ENCODE results near the gene ANTXR1. TPM values are rescaled to one million over a fixed set of nuclear protein-coding genes. Genes with fewer than 3 reads are reported as not detected.

The ANTXR1 gene
- total RNA-seq, 1 donor from 2014 or later: 43.1 TPM

DNA sequence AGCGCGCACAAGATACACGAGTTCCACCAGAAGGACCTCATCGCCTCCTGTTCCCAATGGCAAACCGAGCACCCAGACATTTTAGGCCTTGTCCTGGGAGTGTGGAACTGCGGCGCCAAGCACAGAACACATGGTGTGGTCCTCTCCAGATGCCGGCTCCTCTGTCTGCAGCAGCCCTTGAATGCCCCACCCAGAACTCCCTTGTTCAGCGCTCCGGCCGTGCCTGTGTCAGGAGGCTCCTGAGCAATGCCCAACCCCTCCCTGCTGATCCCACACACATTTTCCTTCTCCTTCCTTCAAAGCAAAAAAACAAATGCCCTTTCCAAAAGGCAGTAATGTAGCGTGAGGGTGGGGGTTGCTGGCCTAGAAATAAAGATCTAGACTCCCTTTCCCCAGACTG is 284.2 kb downstream of the ANTXR1 start:
- DNase-seq (ENCODE audit: extremely low read depth, low read depth, low spot score): no peak

- DNase-seq (ENCODE audit: extremely low read depth, low read depth, low spot score): no peak
Observed at GRCh38 chr2:69298261-69298660, 285.3 kb downstream of the ANTXR1 start.

DNA sequence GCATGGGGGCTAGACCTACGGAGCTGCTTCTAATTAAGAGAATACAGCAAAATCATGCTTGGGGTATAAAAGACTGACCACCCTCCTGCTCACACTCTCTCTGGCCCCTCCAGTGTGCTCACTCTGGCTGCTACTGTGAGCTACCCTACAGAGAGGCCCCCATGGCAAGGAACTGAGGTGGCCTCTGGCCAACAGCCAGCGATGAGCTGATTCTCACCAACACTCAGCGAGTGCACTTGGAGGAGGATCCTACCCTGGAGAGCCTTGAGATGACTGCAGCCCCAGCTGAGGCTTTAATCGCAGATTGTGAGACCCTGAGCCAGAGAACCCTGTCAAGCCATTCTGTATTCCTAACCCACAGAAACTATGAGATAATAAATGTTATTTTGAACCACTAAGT is 285.9 kb downstream of the ANTXR1 start:
- DNase-seq (ENCODE audit: extremely low read depth, low read depth, low spot score): no peak

Other genes with a start within 250 kb of the ANTXR1 start
- not detected in 2 replicates for gene BMP10, start 141.8 kb upstream of the ANTXR1 start, total RNA-seq
- gene GKN2, start 60.3 kb upstream of the ANTXR1 start, total RNA-seq: not detected in 2 replicates
- gene GKN1, start 38.5 kb upstream of the ANTXR1 start, total RNA-seq: not detected in 2 replicates